Stimulated activated CD4-positive, alpha-beta T cell treated with anti-CD3 and anti-CD28 coated beads, Interleukin-12 subunit alpha, Interleukin-12 subunit beta, amount 100 ng/mL, for 48 hours (primary cell): ENCODE measurements around the gene CHRND.
"Not testable (repeated sequence)": the region's sequence is repeated elsewhere in the genome, so short reads cannot be mapped to it uniquely, and the experiment has no call there.

ENCODE experiments used
- DNase-seq, 3 donors: peaks; one replicate each; pipeline ENCODE4 v3.0.0-alpha.2; 2020; ENCODE audit warnings: low read depth in 2 of 3, low spot score in 1 of 3

Gene CHRND

GRCh38 chr2:232524771-232525170, 1.2 kb upstream of the CHRND start:
- no peak for DNase-seq

- no peak for DNase-seq
These were observed 761 bp upstream of the CHRND start for GRCh38 chr2:232525199-232525598.

- no peak for DNase-seq
These were observed 497 bp downstream of the CHRND start for GRCh38 chr2:232526372-232526941.

- no peak for DNase-seq
These were observed 2.0 kb downstream of the CHRND start for GRCh38 chr2:232527905-232528470.

- DNase-seq, result no peak
These were observed 2.9 kb downstream of the CHRND start for GRCh38 chr2:232528746-232529460.

DNA sequence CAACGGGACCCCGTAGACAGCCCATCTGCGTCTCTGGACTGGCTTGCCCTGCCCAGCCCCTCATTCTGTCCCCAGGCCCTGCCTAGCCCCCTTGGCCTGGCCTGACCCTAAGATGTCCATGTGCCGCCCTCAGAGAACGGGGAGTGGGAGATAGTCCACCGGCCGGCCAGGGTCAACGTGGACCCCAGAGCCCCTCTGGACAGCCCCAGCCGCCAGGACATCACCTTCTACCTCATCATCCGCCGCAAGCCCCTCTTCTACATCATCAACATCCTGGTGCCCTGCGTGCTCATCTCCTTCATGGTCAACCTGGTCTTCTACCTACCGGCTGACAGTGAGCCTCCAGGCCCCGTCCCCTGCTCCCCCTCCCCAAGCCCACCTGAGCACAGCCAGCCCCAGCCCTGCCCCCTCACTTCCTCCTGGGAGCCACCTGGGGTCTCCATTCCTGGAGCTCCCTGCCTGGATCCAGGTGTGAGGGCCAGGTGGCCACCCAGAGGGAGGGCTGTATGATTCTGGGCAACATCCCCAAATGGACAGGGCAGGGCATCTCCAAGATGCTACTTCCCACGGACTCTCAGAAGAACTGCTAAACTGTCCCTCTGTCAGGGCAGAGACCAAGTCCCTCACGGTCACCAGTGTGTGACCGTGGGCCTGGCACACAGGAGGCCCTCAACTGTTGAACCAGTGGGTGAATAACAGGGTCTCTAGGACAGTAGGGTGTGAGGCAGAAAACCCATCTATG, 4.0 kb downstream of the CHRND start:
- no peak for DNase-seq

DNA sequence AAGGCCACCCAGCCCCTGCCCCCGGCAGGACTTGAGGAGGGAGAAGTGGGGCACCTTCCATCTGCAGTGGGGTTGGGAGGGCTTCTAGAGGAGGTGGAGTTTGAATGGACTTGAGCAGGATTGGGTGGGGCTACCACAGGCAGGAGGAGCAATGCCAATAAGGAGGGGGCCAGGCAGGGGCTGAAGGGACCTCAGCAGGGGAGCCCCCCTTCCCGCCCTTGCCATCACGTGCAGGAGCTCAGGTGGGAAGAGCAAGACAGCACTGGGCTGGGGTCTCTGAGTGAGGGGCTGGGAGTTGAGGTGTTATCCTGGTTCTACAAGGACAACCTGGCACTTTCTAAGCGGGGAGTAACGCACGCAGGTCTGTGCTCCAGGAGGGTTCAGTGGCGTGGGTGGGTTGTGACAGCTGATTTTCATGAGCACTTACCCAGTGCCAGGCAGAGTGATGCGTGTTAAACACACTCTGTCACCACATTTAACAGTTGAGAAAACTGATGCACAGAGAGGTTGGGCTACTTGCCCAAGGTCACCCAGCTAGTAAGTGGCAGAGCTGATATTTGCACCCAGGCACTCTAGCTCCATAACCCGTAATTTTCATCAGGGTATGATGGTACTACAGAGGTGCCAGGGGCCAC, 4.8 kb downstream of the CHRND start:
- no peak for DNase-seq

DNA sequence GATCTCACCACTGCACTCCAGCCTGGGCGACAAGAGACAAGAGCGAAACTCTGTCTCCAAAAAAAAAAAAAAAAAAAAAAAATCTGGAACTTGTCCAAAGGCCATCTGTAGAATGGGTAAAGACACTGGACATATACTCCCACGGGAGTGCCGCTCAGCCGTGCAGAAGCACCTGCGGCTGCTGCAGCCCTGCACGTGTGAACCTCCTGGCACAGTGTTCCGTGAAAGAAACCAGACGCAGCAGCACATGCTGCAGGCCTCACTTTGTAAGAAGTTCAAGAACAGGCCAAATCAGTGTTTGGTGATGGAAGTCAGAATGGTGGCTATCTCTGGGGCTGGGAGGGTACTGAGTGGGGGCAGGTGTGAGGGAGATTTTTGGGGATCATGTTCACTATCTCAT, 6.5 kb downstream of the CHRND start:
- no peak for DNase-seq

GRCh38 chr2:232532821-232533220, 6.9 kb downstream of the CHRND start:
- not testable (repeated sequence) for DNase-seq

DNA sequence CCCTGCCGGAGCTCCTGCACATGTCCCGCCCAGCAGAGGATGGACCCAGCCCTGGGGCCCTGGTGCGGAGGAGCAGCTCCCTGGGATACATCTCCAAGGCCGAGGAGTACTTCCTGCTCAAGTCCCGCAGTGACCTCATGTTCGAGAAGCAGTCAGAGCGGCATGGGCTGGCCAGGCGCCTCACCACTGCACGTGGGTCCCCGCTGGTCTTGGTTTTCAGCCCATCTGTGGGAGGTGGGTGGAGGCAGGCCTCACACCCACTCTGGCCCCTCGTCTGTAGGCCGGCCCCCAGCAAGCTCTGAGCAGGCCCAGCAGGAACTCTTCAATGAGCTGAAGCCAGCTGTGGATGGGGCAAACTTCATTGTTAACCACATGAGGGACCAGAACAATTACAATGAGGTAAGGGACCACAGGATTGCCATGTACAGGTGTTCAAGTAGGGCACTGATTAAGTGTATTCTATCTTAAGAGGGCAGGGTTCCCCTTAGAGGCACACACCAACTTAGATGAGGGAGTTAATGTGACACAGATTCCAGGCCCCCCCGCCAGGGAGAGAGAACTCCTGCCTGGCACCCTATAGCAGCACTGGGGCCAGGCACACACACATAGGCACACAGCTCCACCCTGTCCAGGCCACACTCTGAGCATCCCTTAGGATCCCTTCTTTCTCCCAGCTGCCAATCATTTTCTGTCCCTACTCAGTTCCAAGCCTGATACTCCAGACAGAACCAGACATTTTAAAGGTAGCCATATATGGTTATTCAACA, 8.2 kb downstream of the CHRND start:
- no peak for DNase-seq

GRCh38 chr2:232534940-232535651, 9.1 kb downstream of the CHRND start:
- DNase-seq, result no peak

DNA sequence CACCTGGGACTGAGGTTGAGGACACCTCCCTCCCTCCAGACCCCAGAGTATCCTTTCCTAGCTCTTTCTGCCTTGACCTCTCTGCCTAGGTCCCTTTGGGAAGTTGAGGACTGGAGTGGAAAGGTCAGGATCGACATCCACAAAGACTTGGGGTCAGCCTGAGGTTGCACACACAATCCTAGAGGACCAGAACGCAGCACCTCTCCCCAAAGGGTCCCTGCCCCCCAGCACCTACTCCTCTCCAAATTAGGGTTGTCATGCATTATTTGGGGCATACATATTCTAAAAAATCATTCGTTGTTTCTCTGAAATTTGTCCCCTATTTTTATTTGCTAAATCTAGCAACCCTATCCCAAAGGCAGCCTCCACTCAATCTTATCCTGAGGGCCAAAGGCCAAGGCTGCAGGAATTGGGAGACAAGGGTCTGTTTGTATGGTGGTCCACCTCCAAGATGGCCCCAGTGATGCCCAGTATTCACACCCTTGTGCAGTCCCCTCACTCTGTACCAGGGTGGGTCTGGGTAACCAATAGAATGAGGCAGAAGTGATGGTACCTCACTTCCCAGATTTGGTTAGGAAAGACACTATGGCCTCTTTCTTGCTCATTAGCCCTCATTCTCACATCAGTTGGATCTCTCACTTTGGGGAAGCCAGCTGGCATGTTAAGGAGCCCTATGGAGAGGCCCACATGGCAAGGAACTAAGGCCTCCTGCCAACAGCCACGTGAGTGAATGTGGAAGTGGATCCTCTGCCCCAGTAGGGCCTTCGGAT, 10.0 kb downstream of the CHRND start:
- no peak for DNase-seq

GRCh38 chr2:232537079-232537478, 11.1 kb downstream of the CHRND start:
- no peak for DNase-seq

- no peak for DNase-seq
These were observed 11.5 kb downstream of the CHRND start for GRCh38 chr2:232537499-232537898.

DNA sequence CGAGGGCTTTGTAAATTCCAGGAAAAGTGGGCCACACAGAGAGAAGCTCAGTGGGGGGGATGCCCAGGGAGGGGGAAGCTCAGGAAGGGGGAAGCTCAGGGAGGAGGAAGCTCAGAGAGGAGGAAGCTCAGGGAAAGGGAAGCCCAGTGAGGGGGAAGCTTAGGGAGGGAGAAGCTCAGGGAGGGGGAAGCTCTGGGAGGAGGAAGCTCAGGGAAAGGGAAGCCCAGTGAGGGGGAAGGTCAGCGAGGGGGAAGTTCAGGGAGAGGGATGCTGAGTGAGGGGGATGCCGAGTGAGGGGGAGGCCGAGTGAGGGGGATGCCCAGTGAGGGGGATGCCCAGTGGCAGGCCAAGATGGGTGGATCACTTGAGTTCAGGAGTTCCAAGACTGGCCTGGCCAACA, 12.7 kb downstream of the CHRND start:
- no peak for DNase-seq

DNA sequence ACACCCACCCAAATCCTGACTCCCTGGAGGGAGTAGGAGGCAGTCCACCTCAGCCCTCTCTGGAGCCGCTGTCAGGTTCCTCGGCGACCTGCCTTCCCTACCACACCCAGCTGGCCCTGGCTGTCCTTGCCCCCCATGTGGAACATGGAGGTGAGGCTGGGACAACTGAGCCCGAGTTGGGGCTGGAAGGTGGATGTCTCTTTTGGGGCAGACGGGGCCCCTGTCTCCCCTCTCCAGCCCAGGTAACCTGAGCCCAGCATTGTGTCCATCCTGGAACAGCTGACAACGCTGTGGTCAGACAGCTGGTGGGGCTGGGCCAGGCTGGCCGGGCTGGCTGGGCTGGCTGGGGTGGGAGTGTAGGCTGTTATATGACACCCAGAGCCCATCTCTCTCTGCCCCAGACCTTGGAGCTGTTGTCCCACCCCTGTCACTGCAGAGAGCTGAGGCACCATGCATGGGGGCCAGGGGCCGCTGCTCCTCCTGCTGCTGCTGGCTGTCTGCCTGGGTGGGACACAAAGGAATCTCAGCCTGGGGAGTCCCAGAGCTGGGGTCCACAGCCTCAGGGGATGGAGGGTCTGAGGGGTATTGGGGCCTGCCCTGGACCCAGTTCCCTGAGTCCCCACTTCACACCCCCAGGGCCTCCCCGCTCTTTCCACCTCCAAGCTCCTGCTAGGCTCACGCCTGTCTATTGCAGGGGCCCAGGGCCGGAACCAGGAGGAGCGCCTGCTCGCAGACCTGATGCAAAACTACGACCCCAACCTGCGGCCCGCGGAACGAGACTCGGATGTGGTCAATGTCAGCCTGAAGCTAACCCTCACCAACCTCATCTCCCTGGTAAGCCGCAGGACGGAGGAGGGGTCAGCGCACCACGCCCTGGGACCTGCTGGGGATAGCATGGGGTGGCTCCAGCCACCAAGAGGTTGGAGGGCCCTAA, 13.6 kb downstream of the CHRND start, which contains the start of gene CHRNG:
CHRNG (plus strand) TSS at position 395 of the 934 bp plus-strand sequence; CDS start at position 451, 56 bp downstream.
- no peak for DNase-seq

GRCh38 chr2:232540441-232541041, 14.6 kb downstream of the CHRND start:
- DNase-seq, result no peak
